Measurements from ENCODE around the gene SYCP3.
A peak's percentile ranks its signal among the peaks of the same experiment; 100 is the strongest.
"Not testable (repeated sequence)": the region's sequence is repeated elsewhere in the genome, so short reads cannot be mapped to it uniquely, and the experiment has no call there.

SYCP3 gene

DNA sequence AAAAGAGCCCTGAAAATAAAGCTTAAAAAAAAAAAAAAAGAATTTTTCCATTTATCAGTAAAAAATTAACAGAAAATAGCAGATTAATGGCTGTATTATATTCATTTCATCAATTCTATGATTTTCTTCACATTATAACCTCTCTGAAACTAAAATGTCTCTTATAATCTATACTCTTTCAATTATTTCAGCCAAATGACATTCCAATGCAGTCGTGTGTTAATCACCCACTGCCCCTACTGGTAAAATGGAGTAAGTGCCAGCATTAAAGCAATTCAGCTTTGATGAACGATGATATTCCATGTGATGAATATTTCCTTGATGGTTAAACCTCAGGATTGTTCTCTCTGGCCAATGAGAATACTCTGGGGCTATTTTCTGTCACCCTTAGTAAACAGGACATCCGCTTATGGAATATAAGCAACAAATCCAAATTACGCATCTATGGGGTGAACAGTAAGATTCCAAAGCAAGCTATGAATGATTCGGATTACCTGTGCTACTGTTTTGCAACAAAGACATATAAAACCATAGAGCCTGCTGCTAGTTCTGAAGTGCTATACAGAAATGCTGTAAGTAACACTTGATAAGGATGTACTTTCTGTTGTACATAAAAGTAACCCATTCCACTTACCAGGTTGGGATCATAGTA, 20.3 kb upstream of the SYCP3 start:
- peak; percentile 5 for DNase-seq

DNA sequence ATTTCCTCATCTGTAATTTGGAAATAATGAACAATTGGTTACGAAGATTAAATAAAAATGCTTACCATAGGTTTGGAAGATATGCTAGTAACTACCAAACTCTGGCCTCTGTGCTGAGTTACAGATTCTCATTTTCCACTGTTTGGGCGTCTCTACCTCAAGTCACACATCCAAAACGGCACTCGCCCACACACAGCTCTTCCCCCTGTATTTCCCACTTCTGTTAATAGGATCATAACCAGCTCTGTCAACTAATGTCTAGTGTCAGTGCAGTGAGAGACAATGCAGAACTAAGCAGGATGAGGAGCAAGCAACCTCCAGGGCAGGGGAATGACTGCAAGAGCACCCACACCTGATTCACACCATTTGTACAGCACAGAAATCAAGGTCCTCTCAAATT, 10.9 kb upstream of the SYCP3 start:
- no peak for DNase-seq

DNA sequence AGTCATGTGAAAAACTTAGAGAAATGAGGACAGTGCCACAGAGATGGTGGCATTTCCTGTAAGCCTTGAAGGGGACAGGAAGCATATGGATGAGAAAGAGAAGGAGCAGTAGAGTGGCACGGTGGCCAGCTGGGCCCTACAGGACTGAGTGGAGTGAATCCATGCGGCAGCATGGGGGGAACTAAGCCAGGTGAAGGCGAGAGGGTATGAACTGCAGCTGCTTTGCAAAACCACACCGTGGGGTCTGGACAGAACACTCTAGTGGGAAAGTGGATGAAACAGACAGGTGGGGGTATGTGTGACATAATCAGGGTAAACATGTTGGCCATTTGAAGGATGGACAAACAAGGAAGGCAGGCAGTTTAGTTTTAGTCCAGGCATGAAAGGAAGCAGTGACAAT, 10.4 kb upstream of the SYCP3 start:
- no peak for DNase-seq

DNA sequence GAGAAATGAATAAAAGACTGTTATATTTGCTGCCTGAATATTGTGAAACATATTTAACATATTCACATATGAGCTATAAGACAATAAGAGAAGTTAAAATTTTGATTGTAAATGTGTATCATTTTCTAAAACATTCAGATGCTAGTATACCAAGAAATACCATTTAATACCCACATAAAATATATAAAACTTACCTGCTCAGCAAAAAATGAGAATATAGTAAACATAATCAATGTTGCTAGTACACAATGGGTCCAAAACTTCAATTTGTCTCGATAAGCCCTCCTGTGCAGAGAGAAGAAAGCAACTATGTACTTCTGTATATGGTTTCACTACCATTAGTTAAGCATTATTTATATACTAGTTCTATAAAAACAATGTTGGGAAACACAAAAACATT, 9.6 kb upstream of the SYCP3 start:
- no peak for DNase-seq

DNA sequence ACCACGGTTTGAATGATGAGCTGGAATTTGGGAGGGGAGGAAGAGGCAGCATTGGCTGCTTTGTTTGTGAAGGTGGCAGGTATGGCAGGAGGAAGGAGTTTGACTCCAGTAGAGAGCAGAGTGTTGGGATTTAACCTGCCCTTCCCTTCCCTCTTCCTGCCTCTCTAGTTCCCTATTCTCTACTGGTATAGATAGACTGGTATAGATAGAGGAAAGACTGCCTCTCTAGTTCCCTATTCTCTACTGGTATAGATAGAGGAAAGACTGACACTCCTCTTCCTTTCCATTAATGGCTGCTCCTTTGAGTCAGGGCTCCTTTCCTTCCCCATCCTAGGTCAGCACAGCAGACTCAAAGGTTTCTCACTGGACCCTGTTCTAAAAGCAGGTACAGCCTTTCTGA, 8.4 kb upstream of the SYCP3 start:
- no peak for DNase-seq

DNA sequence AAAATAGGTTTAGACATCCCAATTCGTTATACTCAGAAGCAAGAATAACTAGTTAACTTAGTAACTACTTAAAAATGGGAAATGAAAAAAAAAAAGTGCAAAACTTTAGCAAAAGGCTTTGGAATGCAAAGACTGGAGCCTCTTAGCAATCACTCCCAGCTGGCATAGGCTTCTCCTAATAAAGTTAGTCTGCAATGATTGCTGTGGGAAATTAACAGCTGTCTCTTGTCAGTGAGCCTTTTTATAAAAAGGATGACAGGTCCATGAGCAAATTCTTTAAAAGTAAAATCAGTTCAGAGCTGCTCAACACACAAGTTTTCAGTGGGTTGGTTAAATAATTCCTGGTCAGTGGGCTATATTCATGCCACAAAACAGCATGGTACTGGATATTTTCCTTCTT, 7.4 kb upstream of the SYCP3 start:
- no peak for DNase-seq

DNA sequence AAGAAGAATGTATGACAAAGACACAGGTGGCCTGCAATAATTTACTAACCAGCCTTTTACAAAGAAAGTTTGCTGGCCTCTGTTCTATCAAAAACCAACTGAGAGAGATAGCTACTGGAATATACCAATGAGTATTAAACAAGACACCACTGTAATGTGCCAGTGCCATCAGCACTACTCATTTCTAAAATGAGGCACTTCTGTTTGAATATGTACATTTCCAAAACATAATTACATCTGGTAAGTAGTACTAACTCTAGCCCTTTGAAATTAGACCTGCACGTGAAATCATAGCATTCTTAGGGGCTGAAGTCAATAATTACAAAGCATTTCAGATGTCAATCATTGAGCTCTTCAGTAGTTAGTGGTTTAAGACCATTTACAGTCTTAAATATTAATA, 6.9 kb upstream of the SYCP3 start:
- DNase-seq, result no peak

DNA sequence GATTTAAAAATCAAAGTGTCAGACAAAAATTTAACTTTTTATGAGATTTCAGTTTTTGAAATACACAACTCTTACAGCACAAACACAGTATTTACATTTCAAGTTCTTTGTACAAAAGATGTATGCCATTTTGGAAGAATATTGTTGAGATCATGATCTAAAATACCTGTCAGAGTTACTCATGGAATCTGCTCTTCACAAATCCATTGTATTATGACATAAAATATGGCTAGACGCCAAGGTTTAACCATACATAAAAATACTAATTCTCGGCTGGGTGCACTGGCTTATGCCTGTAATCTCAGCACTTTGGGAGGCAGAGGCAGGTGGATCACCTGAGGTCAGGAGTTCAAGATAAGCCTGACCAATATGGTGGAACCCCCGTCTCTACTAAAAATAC, 6.2 kb upstream of the SYCP3 start:
- DNase-seq, result no peak

DNA sequence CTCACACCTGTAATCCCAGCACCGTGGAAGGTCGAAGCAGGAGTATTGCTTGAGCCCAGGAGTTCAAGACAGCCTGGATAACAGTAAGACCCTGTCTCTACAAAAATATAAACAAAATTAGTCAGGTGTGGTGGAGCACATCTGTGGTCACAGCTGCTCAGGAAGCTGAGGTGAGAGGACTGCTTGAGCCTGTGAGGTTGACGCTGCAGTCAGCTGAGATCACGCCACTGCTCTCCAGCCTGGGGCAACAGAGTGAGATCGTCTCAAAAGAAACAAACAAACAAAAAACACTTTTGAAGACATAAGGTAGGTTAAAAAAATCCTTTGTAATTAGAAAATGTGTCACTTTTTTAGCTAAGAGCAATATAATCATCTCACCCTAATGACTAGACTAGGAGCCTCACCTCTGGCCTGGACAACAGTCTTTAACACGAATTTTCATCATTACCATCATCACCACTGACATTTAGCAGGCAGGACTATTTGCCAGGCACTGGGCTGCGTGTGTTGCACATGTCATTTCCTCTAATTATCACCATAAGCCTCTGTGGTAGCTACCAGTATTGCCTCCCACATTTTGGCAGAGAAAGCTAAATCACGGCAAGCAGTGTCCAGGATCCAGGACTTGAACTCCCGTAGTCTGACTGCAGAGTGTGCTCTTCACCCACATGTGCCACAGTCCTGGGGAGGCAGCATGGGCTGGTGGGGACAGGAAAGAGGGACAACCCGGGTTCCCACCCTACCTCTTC, 4.6 kb upstream of the SYCP3 start:
- DNase-seq, result no peak

DNA sequence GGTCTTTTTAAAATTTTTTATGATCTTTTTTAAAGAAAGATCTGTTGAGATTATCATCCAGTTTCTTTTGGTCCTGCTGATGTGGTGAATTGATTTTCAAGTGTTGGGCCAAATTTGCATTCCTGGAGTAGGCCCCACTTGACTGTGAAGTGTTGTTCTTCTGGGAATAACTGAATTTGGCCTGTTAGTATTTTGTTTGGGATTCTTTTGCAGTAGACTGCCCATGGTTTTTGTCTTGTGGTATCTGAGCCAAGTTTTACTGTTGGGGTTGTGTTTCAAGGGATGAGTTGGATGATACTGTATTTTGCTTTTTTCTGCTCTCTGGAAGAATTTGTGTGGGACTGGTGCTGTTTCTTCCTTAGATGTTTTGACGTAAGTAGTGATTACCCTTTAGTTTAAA, 4.0 kb upstream of the SYCP3 start:
- DNase-seq, result no peak

DNA sequence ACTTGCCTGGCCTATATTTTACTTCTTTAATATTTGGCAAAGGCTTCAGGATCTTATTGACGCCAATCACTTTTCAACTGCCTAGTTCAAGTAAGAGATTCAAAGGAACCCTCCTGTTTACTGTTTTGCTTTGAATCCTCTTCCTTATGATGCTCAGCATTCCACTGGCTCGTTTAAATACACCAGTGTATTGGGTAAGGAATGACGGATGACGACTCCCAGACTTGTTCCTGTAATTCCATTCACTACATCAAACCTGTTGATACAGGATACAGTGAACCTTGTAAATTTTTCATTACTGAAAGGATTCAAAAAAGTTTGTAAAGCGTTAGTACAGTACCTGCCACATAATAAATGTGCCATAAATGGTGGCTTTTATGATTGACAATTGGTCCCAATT, 1.7 kb upstream of the SYCP3 start:
- no peak for DNase-seq

DNA sequence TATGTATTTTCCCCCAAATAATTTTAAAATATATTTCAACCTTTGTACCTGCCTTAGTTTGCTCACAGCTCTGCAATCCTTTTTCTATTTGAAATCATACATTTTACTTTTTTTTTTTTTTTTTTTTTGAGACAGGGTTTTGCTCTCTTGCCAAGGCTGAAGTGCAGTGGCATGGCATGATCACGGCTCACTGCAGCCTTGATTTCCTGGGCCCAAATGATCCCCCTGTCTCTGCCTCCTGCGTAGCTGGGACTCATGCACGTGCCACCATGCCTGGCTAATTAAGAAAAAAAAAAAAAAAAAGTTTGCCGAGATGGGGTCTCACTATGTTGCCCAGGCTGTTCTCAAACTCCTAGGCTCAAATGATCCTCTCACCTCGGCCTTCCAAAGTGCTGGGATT, 1.3 kb upstream of the SYCP3 start:
- DNase-seq, result no peak

DNA sequence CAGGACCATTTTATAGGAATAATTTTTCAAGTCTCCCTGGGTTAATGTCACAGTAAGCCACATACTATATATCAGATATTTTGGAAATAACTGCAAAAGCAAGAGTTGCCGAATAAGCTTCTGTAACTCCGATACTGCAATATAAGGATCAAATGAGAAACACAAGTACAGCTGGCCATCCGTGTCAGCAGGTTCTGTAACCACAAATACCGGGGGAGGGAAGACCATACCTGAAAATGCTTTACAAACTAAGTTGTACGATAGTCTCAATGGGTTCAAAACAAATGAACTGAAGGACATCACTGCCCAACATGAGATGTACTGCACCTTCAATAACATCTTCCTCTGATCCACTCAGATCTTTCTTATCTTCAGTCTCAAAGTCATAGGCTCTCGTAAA, 1.8 kb downstream of the SYCP3 start:
- no peak for DNase-seq

DNA sequence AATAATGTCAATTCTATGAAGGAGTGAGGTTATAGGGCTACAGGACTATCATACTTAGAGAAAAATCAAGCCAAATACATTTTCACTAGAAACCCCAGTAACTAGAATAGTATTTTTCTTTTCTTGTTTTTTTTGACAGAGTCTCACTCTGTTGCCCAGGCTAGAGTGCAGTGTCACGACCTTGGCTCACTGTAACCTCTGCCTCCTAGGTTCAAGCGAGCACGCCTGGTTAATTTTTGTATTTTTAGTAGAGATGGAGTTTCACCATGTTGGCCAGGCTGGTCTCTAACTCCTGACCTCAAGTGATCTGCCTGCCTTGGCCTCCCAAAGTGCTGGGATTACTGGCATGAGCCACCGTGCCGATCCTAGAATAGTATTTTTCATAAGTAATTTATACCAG, 4.8 kb downstream of the SYCP3 start:
- not testable (repeated sequence) for DNase-seq

DNA sequence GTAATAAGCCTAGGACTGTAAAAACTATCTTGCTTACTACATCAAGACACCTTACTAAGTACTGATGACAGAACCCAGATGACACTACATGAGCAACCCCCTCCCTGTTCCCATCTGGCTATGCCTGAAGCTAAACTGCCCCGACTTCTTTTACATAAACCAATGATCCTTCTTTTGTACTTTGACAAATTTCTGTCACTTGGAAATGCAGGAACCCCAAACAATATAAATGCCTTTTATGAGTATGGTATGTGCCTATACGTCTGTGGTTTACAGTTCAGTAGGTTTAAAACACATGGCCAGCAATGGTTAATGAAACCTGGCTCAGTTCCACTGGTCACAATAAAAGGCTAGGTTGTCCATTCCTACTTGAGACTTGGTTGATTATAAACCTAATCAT, 6.1 kb downstream of the SYCP3 start:
- DNase-seq, result no peak

DNA sequence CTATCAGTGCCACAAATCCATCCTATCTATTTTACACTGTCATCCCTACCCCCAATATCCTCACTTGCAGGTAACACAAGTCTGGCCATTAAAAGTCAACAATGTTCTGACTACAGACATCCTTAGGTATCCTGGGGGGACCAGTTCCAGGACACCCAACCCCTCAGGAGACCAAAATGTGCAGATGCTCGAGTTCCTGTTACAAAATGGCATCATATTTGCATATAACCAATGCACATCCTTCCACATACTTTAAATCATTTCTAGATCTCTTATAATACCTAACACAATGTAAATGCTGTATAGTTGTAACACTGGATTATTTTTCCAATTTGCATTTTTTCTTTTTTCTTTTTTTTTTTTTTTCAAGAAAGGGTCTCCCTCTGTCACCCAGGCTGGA, 6.9 kb downstream of the SYCP3 start:
- no peak for DNase-seq

DNA sequence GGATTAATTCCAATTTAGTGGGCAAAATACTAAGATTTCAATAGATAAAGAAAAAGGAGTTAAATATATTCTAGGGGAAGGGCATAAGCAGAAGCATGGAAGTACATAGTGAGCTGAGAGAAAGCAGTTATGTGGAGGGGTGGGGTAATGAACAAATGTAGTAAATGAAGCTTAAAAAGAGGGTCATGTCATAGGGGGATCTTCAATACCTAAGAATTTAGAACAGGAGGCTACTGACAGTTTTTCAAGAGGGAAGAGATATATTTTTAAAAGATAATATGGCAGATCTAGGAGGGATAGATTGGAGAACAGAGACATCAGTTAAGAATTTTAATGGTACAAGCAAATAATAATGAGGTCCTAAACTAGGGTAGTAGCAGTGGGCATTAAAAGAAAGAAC, 9.4 kb downstream of the SYCP3 start:
- DNase-seq, result no peak

DNA sequence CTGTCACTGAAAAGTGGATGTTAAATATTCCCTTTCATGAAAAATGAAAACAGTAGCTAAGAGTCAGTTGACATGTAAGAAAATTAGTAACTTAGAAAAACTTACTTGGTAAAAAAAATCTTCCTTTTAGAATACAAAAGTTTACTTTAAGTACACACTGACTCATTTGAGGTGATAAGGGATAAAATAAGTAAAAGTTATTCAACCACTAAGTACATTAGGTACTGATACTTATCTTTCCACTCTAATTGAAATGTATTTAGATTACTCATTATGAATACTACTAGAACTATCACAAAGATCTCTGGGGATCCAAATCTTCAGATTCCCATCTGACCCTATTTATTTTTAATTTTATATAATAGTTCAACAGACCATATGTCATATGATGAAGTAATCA, 12.2 kb downstream of the SYCP3 start:
- no peak for DNase-seq

DNA sequence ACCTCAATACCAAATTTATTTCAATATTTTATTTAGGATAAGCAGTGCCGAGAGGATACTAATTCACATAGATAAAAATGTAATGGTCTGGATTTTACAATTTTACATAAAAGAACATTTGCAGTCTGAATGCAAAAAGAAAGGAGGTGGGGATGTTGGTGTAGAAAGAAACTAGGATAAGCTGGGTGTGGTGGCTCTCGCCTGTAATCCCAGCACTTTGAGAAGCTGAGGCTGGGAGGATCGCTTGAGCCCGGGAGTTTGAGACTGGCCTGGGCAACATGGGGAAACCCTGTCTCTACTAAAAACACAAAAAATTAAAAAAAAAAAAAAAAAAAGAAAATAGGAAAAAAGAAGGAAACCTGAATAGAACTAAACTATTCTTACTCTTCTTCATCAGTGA, 16.9 kb downstream of the SYCP3 start:
- DNase-seq, result no peak

DNA sequence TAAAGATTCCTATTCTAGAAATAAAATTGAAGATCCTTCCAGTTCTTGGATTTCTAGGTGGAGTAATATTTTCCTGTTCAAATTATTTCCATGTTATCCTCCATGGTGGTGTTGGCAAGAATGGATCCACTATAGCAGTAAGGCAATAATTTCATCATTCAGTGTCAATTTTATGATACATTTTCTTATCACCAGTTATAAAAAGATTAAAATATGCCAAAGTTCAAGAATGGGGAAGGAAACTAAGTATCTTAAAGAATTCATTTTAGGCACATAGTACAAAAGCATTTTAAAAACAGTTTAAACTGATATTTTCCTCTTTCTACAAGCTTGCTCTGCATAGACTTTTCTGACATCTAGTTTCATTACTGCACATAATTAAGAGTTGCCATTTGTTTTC, 19.1 kb downstream of the SYCP3 start:
- DNase-seq, result no peak

DNA sequence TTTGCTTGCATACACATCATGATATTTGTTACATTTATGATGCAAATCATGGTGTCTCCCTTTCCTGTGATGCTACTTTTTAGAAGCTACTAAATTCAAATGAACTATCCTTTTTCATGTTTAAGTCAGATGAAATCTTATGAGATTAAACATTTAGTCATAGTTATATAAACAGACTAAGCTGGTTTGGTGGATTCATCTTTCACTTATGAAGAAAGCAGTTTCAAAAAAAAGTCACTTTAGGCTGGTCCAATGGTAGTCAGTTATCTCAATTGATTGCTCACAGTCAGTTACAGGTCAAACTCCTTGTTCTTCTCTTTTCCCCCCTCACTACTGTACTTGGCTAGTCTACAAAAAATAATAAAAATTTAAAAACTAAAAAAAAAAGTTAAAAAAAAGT, 19.7 kb downstream of the SYCP3 start:
- no peak for DNase-seq

DNA sequence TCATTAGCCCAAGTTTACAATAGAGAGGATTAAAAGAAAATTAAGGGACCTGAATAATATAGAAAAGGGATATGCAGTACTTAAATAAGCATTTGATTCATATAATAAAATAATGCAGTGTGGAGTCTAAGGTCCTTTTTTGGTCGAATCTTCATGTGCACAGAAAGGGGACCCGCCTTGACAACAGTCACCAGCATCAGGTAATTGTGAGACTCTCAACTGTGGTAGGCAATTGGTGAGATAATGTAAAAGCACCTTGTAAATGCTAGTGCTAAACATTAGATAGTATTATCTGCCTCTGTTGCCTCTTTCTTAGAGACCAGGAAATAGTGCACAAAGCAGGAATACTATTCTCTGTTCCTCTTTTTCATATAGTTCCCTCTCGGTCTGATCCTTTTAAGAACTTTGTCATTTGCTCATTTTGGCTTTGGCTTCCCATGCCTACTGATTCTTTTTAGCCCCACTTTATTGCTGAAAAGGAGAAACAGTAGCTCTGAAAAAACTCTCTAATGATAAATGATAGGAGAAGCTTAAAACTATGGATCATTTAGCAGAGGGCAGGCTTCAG, 24.3 kb downstream of the SYCP3 start:
- DNase-seq, result no peak

DNA sequence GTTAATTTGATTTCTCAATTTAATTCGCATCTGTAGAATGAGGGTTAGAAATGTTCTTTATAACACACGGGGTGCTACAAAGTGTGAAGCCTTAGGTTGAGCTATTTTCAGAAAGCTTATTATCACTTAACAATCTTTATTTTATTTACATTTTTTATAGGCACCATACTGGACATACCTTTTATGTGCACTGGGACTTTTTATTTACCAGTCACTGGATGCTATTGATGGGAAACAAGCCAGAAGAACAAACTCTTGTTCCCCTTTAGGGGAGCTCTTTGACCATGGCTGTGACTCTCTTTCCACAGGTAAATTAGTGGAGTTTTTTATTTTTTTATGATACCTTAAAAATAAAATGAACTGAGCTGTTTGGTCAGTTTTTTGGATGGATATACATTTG, 25.3 kb downstream of the SYCP3 start:
- DNase-seq, result no peak

DNA sequence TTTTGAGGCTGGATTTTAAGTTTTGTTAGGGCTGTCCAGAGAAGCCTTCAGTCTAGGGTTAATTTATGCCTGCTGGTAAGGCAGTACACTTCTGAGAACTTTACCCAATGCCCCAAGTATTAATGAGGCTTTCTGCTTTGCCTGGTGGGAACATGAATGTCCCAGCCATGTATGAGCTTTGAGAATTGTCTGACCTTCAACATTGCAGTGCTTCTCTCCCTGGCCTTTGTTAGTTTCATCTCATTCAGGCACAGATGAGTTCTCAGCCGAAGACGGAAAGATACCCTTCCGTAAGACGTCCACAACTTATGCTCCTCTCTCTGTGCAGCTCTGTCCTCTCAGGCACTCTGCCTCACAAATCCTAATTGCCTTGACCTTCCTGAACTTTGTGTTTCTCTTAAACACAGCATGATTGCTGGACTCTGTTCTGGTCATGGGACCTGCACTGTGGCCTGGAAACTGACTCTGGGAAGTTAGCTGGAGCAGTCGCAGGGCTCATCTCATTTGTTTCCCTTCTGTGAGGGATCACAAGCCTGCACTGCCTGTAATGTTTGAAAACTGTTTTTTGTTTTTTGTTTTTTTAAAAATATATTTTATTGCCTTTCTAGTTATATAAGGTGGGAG, 26.1 kb downstream of the SYCP3 start:
- no peak for DNase-seq

Data from NCI-H1694 (cell line).